HEK293 (cell line): Measurements from ENCODE around the gene ALG6.

Experiments
- CTCF ChIA-PET: fragments of 350-600 bp; formaldehyde crosslinking; extraction: SDS; loops from one replicate; lab custom pipeline; 2021; ENCODE audit warnings: antibody characterized with exemption; lab: Yijun Ruan, JAX
- POLR2A ChIA-PET: fragments of 300-600 bp; formaldehyde crosslinking; extraction: SDS; loops from one replicate; lab custom pipeline; 2020; ENCODE audit warnings: antibody characterized with exemption, inconsistent platforms; lab: Yijun Ruan, JAX
- H3K27ac ChIP-seq: fragments of 200-500 bp; sonication (Bioruptor generic); 2 replicates; pipeline ENCODE4 v1.5.1; 2014; ENCODE audit warnings: low read depth, low read length, control low read depth, inconsistent platforms; ENCODE audit errors: extremely low read depth
- H3K36me3 ChIP-seq, 2 experiments: fragments of 200-500 bp in 1 of 2; sonication (Bioruptor generic) in 1 of 2; 1 replicate in 1 of 2; 2 replicates in 1 of 2; pipeline ENCODE4 v1.5.1; 2014 to 2017; ENCODE audit warnings: inconsistent platforms in 2 of 2, low read length in 2 of 2; ENCODE audit not compliant: control insufficient read depth in 2 of 2, insufficient read depth in 1 of 2
- H3K4me1 ChIP-seq: fragments of 200-500 bp; sonication (Bioruptor generic); 2 replicates; pipeline ENCODE4 v1.5.1; 2014; ENCODE audit warnings: mild to moderate bottlenecking, low read length, inconsistent platforms; ENCODE audit not compliant: control insufficient read depth, insufficient read depth
- H3K4me3 ChIP-seq: 2 replicates; pipeline ENCODE4 v1.5.1; 2011; ENCODE audit warnings: low read depth, mild to moderate bottlenecking, control low read depth, low read length, moderate library complexity
- H3K9me3 ChIP-seq: fragments of 200-500 bp; sonication (Bioruptor generic); 2 replicates; pipeline ENCODE4 v1.5.1; 2014; ENCODE audit warnings: low read depth, low read length, inconsistent platforms; ENCODE audit not compliant: control insufficient read depth, insufficient read depth
- HOXC10 ChIP-seq: sonication (generic); formaldehyde crosslinking; IDR thresholded peaks from 2 replicates; pipeline ENCODE4 v1.8.1; 2023; ENCODE audit warnings: mild to moderate bottlenecking, missing genetic modification reagents
- PRDM1 ChIP-seq: fragments of 450-650 bp; formaldehyde crosslinking; IDR thresholded peaks from 2 replicates; pipeline ENCODE4; 2016; ENCODE audit warnings: missing biosample characterization, missing genetic modification characterization
- ZNF169 ChIP-seq: fragments of 450-650 bp; formaldehyde crosslinking; IDR thresholded peaks from 2 replicates; pipeline ENCODE4 v1.5.1; 2016; ENCODE audit warnings: missing biosample characterization, missing genetic modification characterization
- ZNF2 ChIP-seq: fragments of 450-650 bp; formaldehyde crosslinking; IDR thresholded peaks from 2 replicates; pipeline ENCODE4 v1.5.1; 2016; ENCODE audit warnings: missing biosample characterization, missing genetic modification characterization
- ZNF214 ChIP-seq: fragments of 450-650 bp; formaldehyde crosslinking; IDR thresholded peaks from 2 replicates; pipeline ENCODE4 v1.5.1; 2017; ENCODE audit warnings: missing biosample characterization, mild to moderate bottlenecking, missing genetic modification characterization, borderline replicate concordance
- ZNF366 ChIP-seq: fragments of 450-650 bp; formaldehyde crosslinking; conservative IDR thresholded peaks from 2 replicates; pipeline ENCODE4 v1.5.1; 2016; ENCODE audit warnings: missing biosample characterization, missing genetic modification characterization
- ZNF404 ChIP-seq: fragments of 450-650 bp; formaldehyde crosslinking; IDR thresholded peaks from 2 replicates; pipeline ENCODE4 v1.5.1; 2017; ENCODE audit warnings: missing biosample characterization, missing genetic modification characterization
- ZNF560 ChIP-seq: fragments of 450-650 bp; formaldehyde crosslinking; IDR thresholded peaks from 2 replicates; pipeline ENCODE4 v1.5.1; 2017; ENCODE audit warnings: missing biosample characterization, missing genetic modification characterization, borderline replicate concordance
- ZNF830 ChIP-seq: fragments of 450-650 bp; IDR thresholded peaks from 2 replicates; pipeline ENCODE4 v1.5.0; 2018; ENCODE audit warnings: missing biosample characterization, missing genetic modification characterization, low read depth, mild to moderate bottlenecking, moderate library complexity
- ZNF837 ChIP-seq: fragments of 450-650 bp; formaldehyde crosslinking; IDR thresholded peaks from 2 replicates; pipeline ENCODE4 v1.5.1; 2016; ENCODE audit warnings: missing biosample characterization, missing genetic modification characterization
- ZSCAN30 ChIP-seq: fragments of 450-650 bp; IDR thresholded peaks from 2 replicates; pipeline ENCODE4 v1.5.1; 2018; ENCODE audit warnings: missing biosample characterization, mild to moderate bottlenecking, missing genetic modification characterization, moderate library complexity
- TF ChIP-seq, protein P1 (sequence below): fragments of 450-650 bp; formaldehyde crosslinking; IDR thresholded peaks from 2 replicates; pipeline ENCODE4 v1.5.1; 2016; ENCODE audit warnings: missing biosample characterization, missing genetic modification characterization
- TF ChIP-seq, protein P2 (sequence below): fragments of 450-650 bp; formaldehyde crosslinking; IDR thresholded peaks from 2 replicates; pipeline ENCODE4; 2016; ENCODE audit warnings: missing biosample characterization, missing genetic modification characterization
- TF ChIP-seq, protein P3 (sequence below): fragments of 450-650 bp; formaldehyde crosslinking; IDR thresholded peaks from 2 replicates; pipeline ENCODE4 v1.5.1; 2017; ENCODE audit warnings: missing biosample characterization, missing genetic modification characterization
- TF ChIP-seq, protein P4 (sequence below): fragments of 450-650 bp; formaldehyde crosslinking; IDR thresholded peaks from 2 replicates; pipeline ENCODE4 v1.5.1; 2016; ENCODE audit warnings: missing biosample characterization, missing genetic modification characterization, borderline replicate concordance
- TF ChIP-seq, protein P5 (sequence below): fragments of 450-650 bp; formaldehyde crosslinking; IDR thresholded peaks from 2 replicates; pipeline ENCODE4 v1.5.1; 2016; ENCODE audit warnings: missing biosample characterization, missing genetic modification characterization
- TF ChIP-seq, protein P6 (sequence below): fragments of 450-650 bp; formaldehyde crosslinking; IDR thresholded peaks from 2 replicates; pipeline ENCODE4 v1.5.1; 2017; ENCODE audit warnings: missing biosample characterization, missing genetic modification characterization

The ALG6 gene

DNA sequence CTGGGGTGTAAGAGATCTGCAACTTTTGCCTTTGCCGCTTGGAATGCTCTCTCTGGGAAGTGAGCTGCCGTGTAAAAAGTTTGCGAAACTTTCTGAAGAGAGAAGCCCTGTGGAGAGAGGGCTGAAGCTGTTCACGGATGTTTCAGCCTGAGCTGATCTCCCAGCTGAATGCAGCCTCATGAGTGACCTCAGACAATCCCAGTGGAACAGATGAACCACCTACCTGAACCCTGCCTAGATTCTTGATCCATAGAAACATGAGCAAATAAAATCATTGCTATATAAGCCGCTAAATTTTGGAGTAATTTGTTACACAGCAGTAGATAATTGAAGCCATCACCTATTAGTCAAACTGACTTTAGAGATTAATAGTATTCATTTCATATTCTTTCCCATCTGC, 4.4 kb upstream of the ALG6 start:
- ChIA-PET CTCF (no interaction called here), POLR2A (no interaction called here)
- Histone ChIP-seq H3K9me3 (no peaks in the 10 kb centered on the region), H3K27ac (no peak overlapping the region), H3K4me1 (no peaks in the 10 kb centered on the region), H3K4me3 (no peak overlapping the region), H3K36me3 (no peaks in the 10 kb centered on the region)
- no peak for TF ChIP-seq ZNF404 (tag by site-specific recombination)
- TF ChIP-seq, protein P1, sequence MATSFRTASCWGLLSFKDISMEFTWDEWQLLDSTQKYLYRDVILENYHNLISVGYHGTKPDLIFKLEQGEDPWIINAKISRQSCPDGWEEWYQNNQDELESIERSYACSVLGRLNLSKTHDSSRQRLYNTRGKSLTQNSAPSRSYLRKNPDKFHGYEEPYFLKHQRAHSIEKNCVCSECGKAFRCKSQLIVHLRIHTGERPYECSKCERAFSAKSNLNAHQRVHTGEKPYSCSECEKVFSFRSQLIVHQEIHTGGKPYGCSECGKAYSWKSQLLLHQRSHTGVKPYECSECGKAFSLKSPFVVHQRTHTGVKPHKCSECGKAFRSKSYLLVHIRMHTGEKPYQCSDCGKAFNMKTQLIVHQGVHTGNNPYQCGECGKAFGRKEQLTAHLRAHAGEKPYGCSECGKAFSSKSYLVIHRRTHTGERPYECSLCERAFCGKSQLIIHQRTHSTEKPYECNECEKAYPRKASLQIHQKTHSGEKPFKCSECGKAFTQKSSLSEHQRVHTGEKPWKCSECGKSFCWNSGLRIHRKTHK (tag by site-specific recombination) = no peak
- TF ChIP-seq PRDM1 (tag by site-specific recombination) = no peak
- no peak for TF ChIP-seq ZNF366
- TF ChIP-seq ZNF560 (tag by site-specific recombination) = no peak
- TF ChIP-seq, protein P2, sequence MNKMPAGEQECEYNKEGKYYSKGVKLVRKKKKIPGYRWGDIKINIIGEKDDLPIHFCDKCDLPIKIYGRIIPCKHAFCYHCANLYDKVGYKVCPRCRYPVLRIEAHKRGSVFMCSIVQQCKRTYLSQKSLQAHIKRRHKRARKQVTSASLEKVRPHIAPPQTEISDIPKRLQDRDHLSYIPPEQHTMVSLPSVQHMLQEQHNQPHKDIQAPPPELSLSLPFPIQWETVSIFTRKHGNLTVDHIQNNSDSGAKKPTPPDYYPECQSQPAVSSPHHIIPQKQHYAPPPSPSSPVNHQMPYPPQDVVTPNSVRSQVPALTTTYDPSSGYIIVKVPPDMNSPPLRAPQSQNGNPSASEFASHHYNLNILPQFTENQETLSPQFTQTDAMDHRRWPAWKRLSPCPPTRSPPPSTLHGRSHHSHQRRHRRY (tag by site-specific recombination) = no peak
- TF ChIP-seq ZSCAN30 (tag by site-specific recombination) = no peak
- TF ChIP-seq HOXC10 = no peak
- no peak for TF ChIP-seq ZNF214 (tag by site-specific recombination)
- no peak for TF ChIP-seq ZNF169
- TF ChIP-seq, protein P3, sequence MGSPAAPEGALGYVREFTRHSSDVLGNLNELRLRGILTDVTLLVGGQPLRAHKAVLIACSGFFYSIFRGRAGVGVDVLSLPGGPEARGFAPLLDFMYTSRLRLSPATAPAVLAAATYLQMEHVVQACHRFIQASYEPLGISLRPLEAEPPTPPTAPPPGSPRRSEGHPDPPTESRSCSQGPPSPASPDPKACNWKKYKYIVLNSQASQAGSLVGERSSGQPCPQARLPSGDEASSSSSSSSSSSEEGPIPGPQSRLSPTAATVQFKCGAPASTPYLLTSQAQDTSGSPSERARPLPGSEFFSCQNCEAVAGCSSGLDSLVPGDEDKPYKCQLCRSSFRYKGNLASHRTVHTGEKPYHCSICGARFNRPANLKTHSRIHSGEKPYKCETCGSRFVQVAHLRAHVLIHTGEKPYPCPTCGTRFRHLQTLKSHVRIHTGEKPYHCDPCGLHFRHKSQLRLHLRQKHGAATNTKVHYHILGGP = no peak
- no peak for TF ChIP-seq ZNF837 (tag by site-specific recombination)
- TF ChIP-seq, protein P4, sequence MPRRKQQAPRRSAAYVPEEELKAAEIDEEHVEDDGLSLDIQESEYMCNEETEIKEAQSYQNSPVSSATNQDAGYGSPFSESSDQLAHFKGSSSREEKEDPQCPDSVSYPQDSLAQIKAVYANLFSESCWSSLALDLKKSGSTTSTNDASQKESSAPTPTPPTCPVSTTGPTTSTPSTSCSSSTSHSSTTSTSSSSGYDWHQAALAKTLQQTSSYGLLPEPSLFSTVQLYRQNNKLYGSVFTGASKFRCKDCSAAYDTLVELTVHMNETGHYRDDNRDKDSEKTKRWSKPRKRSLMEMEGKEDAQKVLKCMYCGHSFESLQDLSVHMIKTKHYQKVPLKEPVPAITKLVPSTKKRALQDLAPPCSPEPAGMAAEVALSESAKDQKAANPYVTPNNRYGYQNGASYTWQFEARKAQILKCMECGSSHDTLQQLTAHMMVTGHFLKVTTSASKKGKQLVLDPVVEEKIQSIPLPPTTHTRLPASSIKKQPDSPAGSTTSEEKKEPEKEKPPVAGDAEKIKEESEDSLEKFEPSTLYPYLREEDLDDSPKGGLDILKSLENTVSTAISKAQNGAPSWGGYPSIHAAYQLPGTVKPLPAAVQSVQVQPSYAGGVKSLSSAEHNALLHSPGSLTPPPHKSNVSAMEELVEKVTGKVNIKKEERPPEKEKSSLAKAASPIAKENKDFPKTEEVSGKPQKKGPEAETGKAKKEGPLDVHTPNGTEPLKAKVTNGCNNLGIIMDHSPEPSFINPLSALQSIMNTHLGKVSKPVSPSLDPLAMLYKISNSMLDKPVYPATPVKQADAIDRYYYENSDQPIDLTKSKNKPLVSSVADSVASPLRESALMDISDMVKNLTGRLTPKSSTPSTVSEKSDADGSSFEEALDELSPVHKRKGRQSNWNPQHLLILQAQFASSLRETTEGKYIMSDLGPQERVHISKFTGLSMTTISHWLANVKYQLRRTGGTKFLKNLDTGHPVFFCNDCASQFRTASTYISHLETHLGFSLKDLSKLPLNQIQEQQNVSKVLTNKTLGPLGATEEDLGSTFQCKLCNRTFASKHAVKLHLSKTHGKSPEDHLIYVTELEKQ (tag by site-specific recombination) = no peak
- TF ChIP-seq, protein P5, sequence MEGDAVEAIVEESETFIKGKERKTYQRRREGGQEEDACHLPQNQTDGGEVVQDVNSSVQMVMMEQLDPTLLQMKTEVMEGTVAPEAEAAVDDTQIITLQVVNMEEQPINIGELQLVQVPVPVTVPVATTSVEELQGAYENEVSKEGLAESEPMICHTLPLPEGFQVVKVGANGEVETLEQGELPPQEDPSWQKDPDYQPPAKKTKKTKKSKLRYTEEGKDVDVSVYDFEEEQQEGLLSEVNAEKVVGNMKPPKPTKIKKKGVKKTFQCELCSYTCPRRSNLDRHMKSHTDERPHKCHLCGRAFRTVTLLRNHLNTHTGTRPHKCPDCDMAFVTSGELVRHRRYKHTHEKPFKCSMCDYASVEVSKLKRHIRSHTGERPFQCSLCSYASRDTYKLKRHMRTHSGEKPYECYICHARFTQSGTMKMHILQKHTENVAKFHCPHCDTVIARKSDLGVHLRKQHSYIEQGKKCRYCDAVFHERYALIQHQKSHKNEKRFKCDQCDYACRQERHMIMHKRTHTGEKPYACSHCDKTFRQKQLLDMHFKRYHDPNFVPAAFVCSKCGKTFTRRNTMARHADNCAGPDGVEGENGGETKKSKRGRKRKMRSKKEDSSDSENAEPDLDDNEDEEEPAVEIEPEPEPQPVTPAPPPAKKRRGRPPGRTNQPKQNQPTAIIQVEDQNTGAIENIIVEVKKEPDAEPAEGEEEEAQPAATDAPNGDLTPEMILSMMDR = no peak

DNA sequence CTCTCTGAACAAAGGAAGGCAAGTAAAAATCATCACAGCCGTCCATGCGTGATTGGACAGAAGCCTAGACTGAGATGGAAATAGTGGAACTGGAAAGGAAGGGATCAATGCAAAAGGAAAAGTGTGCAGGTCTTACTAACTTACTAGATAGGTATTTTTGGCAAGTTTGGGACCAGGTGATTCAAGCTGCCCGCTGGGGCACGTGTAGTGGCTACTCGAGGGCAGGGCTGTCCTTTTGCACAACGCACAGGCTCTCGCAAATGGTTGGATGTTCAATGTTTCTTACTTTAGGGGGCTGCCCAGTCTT, 566 bp upstream of the ALG6 start:
- Histone ChIP-seq H3K4me3 (peak overlapping the region; percentile 38), H3K9me3 (no peaks in the 10 kb centered on the region), H3K36me3 (peaks cover 4 to 14% of the 10 kb centered on the region in 2 experiments; a peak in 2 of 3 replicates), H3K4me1 (no peaks in the 10 kb centered on the region), H3K27ac (peak overlapping the region; percentile 28; the same call in 1 of the 2 replicates)
- POLR2A ChIA-PET = no interaction called here
- TF ChIP-seq, protein P6, sequence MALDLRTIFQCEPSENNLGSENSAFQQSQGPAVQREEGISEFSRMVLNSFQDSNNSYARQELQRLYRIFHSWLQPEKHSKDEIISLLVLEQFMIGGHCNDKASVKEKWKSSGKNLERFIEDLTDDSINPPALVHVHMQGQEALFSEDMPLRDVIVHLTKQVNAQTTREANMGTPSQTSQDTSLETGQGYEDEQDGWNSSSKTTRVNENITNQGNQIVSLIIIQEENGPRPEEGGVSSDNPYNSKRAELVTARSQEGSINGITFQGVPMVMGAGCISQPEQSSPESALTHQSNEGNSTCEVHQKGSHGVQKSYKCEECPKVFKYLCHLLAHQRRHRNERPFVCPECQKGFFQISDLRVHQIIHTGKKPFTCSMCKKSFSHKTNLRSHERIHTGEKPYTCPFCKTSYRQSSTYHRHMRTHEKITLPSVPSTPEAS (tag by site-specific recombination) = no peak
- TF ChIP-seq ZNF830 (tag by site-specific recombination) (no peak), ZNF2 (tag by site-specific recombination) (0 out of 2 replicates have a peak, but pooled peaks have one; percentile 39)
- CTCF ChIA-PET = no interaction called here
